A549 (cell line): ENCODE measurements around the gene ZBTB43. TPM values are rescaled to one million over a fixed set of nuclear protein-coding genes. Genes with fewer than 3 reads are reported as not detected.
A peak's percentile ranks its signal among the peaks of the same experiment; 100 is the strongest.
"Not testable (repeated sequence)": the region's sequence is repeated elsewhere in the genome, so short reads cannot be mapped to it uniquely, and the experiment has no call there.

Experiments
- ATAC-seq, 2 experiments: fragments of 200-7000 bp in 1 of 2; fragments of >200 bp in 1 of 2; cut with Nextera tagmentation in 1 of 2; cut with Tn5 transposase in 1 of 2; 3 replicates each; pipeline versions ENCODE4 v1.8.0 to v1.9.1; 2018 to 2020; ENCODE audit warnings: mild to moderate bottlenecking in 1 of 2, moderate library complexity in 1 of 2
- CTCF ChIA-PET: fragments of 300-600 bp; sonication (Branson Sonifier 250); formaldehyde crosslinking; extraction: SDS; loops from one replicate; lab custom pipeline; 2021; ENCODE audit warnings: antibody characterized with exemption, inconsistent platforms; lab: Yijun Ruan, JAX
- POLR2A ChIA-PET: fragments of 350-600 bp; formaldehyde crosslinking; extraction: SDS; loops from one replicate; lab custom pipeline; 2021; ENCODE audit warnings: antibody characterized with exemption, inconsistent platforms; lab: Yijun Ruan, JAX
- DNase-seq, 2 experiments: peaks; one replicate each; pipeline versions ENCODE4 v3.0.0 to v3.0.0-alpha.2; 2011 to 2016; ENCODE audit warnings: low read depth in 1 of 2, low spot score in 1 of 2
- FAIRE-seq: peaks from 2 replicates; lab custom pipeline; 2011; peaks lifted over from hg19 to GRCh38; lab: Jason Lieb, UNC
- H3K27ac ChIP-seq, 2 experiments: fragments of >200 bp; sonication (Bioruptor Twin); formaldehyde crosslinking; 3 replicates each; pipeline ENCODE4 v1.5.1; 2016 to 2017
- H3K4me1 ChIP-seq: fragments of >200 bp; sonication (Bioruptor Twin); formaldehyde crosslinking; 3 replicates; pipeline ENCODE4 v1.6.1; 2016
- H3K4me2 ChIP-seq: fragments of >200 bp; sonication (Bioruptor Twin); formaldehyde crosslinking; 3 replicates; pipeline ENCODE4 v1.6.1; 2016
- H3K4me3 ChIP-seq: fragments of >200 bp; sonication (Bioruptor Twin); formaldehyde crosslinking; 3 replicates; pipeline ENCODE4 v1.5.1; 2016
- H3K9me3 ChIP-seq: fragments of >200 bp; sonication (Bioruptor Twin); formaldehyde crosslinking; 3 replicates; pipeline ENCODE4 v1.6.1; 2016
- BHLHE40 ChIP-seq: IDR thresholded peaks from 2 replicates; pipeline ENCODE4 v1.6.1; 2012; ENCODE audit warnings: low read depth, low read length, inconsistent platforms
- E2F6 ChIP-seq: IDR thresholded peaks from 2 replicates; pipeline ENCODE4 v1.6.1; 2012; ENCODE audit warnings: low read depth, borderline replicate concordance
- EHMT2 ChIP-seq: fragments of 200-600 bp; sonication (generic); IDR thresholded peaks from 2 replicates; pipeline ENCODE4 v1.6.1; 2016; ENCODE audit warnings: antibody characterized with exemption, low read depth, mild to moderate bottlenecking, moderate library complexity
- ESRRA ChIP-seq: fragments of 150-350 bp; IDR thresholded peaks from 2 replicates; pipeline ENCODE4 v1.6.1; 2014; ENCODE audit warnings: mild to moderate bottlenecking, low read length, borderline replicate concordance
- FOSL2 ChIP-seq, 2 experiments: fragments of 450-650 bp in 1 of 2; fragments of >200 bp in 1 of 2; sonication (Bioruptor Twin) in 1 of 2; formaldehyde crosslinking; IDR thresholded peaks; 2 replicates each; pipeline versions ENCODE4 v1.5.0 to v1.6.1; 2016 to 2020; ENCODE audit warnings: mild to moderate bottlenecking in 1 of 2, moderate library complexity in 1 of 2
- GATA3 ChIP-seq: IDR thresholded peaks from 2 replicates; pipeline ENCODE4 v1.6.1; 2012; ENCODE audit warnings: borderline replicate concordance
- MAFK ChIP-seq: fragments of 450-650 bp; IDR thresholded peaks from 2 replicates; pipeline ENCODE4 v1.6.1; 2014; ENCODE audit not compliant: partially characterized antibody
- PBX3 ChIP-seq: IDR thresholded peaks from 2 replicates; pipeline ENCODE4 v1.6.1; 2012
- RFX5 ChIP-seq: fragments of 450-650 bp; IDR thresholded peaks from 2 replicates; pipeline ENCODE4 v1.7.1; 2014; ENCODE audit warnings: antibody characterized with exemption, mild to moderate bottlenecking, moderate library complexity
- ZC3H11A ChIP-seq: fragments of 450-650 bp; IDR thresholded peaks from 2 replicates; pipeline ENCODE4 v1.6.1; 2014; ENCODE audit warnings: antibody characterized with exemption, mild to moderate bottlenecking
- WGBS: methylation state at CpG from one replicate; pipeline ENCODE4 v1.1.6; 2017; ENCODE audit errors: missing lambda C conversion rate; 5-methylcytosine and 5-hydroxymethylcytosine counted together
- polyA plus RNA-seq, 4 experiments: library from polyadenylated mRNA; depleted of rRNA in 3 of 4; stranded (reverse); fragments of >200 nt; fragmentation: RNase III in 1 of 4; extraction: RNeasy Plus Mini Kit Qiagen cat#74134 plus additional on column Dnase treatment in 1 of 4; gene quantifications; 2 replicates in 3 of 4; 3 replicates in 1 of 4; pipeline ENCODE4 v1.2.3, GENCODE V29; 2011 to 2017
- TF ChIP-seq, protein P1 (sequence below): fragments of >200 bp; sonication (Bioruptor Twin); formaldehyde crosslinking; IDR thresholded peaks from 3 replicates; pipeline ENCODE4 v1.6.1; 2016
- TF ChIP-seq, protein P2 (sequence below): fragments of 250-450 bp; sonication (Bioruptor Pico); IDR thresholded peaks from 2 replicates; pipeline ENCODE4 v1.5.0; 2020; ENCODE audit warnings: low read depth, mild to moderate bottlenecking, moderate library complexity
- TF ChIP-seq, protein P3 (sequence below): fragments of 150-350 bp; IDR thresholded peaks from 2 replicates; pipeline ENCODE4 v1.6.1; 2014; ENCODE audit warnings: low read depth, mild to moderate bottlenecking, low read length

ZBTB43 gene
- polyA plus RNA-seq, 2 of the 4 experiments (the other 2 are of a cell fraction), result 7.7 to 11.7 TPM

- FAIRE-seq, result no peak
- Histone ChIP-seq H3K9me3 (no peaks in the 10 kb centered on the region), H3K4me2 (no peak overlapping the region)
- TF ChIP-seq PBX3 (no peak), ESRRA (no peak), RFX5 (no peak)
- TF ChIP-seq, all 56 proteins: peak for 0
- ATAC-seq (no peak), DNase-seq (no peak)
- Histone ChIP-seq H3K27ac (no peak overlapping the region), H3K4me1 (peaks cover 18% of the 10 kb centered on the region), H3K4me3 (no peak overlapping the region)
- 88% methylated on average over 11 of the region's 11 CpGs for WGBS
- CTCF ChIA-PET, result interaction anchor here (0.8 to 13.4 kb wide), 9 partner anchors 12 to 284 kb away, joined by 3 to 338 read pairs (median 4); no protein-coding TSS in a partner anchor
- POLR2A ChIA-PET, result no interaction called here
These were observed 20.4 kb upstream of the ZBTB43 start for GRCh38 chr9:126784401-126784800.

DNA sequence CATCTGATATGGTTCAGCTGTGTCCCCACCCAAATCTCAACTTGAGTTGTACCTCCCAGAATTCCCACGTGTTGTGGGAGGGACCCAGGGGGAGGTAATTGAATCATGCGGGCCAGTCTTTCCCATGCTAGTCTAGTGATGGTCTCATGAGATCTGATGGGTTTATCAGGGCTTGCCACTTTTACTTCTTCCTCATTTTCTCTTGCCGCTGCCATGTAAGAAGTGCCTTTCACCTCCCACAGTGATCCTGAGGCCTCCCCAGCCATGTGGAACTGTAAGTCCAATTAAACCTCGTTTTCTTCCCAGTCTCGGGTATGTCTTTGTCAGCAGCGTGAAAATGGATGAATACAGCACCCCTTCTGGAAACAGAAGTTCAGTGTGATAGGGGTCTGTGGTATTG lies 20.0 kb upstream of the ZBTB43 start:
- POLR2A ChIA-PET, H3K27ac ChIP-seq, H3K4me3 ChIP-seq, DNase-seq, FAIRE-seq, H3K9me3 ChIP-seq, ATAC-seq, H3K4me2 ChIP-seq: not testable (repeated sequence)
- CTCF ChIA-PET, result interaction anchor here (0.8 to 13.4 kb wide), 6 partner anchors 12 to 284 kb away, joined by 3 to 338 read pairs (median 4); no protein-coding TSS in a partner anchor
- WGBS, result 80% methylated on average over 6 of the region's 6 CpGs
- H3K4me1 ChIP-seq, result peaks cover 23% of the 10 kb centered on the region

DNA sequence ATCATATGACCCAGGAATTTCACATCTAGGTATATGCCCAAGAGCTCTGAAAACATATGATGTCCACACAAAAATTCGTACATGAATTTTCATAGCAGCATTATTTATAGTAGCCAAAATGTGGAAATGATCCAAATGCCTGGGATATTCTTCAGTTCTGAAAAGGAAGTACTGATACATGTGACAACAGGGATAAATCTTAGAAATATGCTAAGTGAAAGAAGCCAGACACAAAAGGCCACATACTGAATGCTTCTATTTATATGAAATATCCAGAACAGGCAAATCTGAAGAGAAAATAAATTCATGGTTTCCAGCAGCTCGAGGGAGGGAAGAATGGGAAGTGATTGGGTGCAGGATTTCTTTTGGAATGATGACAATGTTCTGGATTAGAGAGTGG lies 16.8 kb upstream of the ZBTB43 start:
- TF ChIP-seq E2F6 (no peak), ZC3H11A (no peak), GATA3 (no peak)
- TF ChIP-seq, protein P1, sequence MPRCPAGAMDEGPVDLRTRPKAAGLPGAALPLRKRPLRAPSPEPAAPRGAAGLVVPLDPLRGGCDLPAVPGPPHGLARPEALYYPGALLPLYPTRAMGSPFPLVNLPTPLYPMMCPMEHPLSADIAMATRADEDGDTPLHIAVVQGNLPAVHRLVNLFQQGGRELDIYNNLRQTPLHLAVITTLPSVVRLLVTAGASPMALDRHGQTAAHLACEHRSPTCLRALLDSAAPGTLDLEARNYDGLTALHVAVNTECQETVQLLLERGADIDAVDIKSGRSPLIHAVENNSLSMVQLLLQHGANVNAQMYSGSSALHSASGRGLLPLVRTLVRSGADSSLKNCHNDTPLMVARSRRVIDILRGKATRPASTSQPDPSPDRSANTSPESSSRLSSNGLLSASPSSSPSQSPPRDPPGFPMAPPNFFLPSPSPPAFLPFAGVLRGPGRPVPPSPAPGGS, result no peak
- TF ChIP-seq, protein P2, sequence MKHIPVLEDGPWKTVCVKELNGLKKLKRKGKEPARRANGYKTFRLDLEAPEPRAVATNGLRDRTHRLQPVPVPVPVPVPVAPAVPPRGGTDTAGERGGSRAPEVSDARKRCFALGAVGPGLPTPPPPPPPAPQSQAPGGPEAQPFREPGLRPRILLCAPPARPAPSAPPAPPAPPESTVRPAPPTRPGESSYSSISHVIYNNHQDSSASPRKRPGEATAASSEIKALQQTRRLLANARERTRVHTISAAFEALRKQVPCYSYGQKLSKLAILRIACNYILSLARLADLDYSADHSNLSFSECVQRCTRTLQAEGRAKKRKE (CRISPR knock-in tag), result no peak
- TF ChIP-seq, protein P3, sequence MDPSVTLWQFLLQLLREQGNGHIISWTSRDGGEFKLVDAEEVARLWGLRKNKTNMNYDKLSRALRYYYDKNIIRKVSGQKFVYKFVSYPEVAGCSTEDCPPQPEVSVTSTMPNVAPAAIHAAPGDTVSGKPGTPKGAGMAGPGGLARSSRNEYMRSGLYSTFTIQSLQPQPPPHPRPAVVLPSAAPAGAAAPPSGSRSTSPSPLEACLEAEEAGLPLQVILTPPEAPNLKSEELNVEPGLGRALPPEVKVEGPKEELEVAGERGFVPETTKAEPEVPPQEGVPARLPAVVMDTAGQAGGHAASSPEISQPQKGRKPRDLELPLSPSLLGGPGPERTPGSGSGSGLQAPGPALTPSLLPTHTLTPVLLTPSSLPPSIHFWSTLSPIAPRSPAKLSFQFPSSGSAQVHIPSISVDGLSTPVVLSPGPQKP, result no peak
- WGBS, result 22% methylated on average over 2 of the region's 2 CpGs
- no peak for ATAC-seq
- POLR2A ChIA-PET, result interaction anchor here (0.5 kb wide), 1 partner anchor 37 kb away, joined by 3 read pairs; no protein-coding TSS in a partner anchor
- Histone ChIP-seq H3K27ac (peak overlapping the region; percentile 71 to 90; a peak in 5 of 6 replicates), H3K4me3 (no peak overlapping the region), H3K4me2 (peak overlapping the region; percentile 56), H3K4me1 (peaks cover 49% of the 10 kb centered on the region), H3K9me3 (peaks cover 3% of the 10 kb centered on the region; the same call in 1 of the 3 replicates)
- no peak for DNase-seq
- CTCF ChIA-PET, result interaction anchor here (1.1 to 6.6 kb wide), 4 partner anchors 10 to 230 kb away, joined by 4 to 49 read pairs (median 4); no protein-coding TSS in a partner anchor
- peak; percentile 39 for FAIRE-seq

DNA sequence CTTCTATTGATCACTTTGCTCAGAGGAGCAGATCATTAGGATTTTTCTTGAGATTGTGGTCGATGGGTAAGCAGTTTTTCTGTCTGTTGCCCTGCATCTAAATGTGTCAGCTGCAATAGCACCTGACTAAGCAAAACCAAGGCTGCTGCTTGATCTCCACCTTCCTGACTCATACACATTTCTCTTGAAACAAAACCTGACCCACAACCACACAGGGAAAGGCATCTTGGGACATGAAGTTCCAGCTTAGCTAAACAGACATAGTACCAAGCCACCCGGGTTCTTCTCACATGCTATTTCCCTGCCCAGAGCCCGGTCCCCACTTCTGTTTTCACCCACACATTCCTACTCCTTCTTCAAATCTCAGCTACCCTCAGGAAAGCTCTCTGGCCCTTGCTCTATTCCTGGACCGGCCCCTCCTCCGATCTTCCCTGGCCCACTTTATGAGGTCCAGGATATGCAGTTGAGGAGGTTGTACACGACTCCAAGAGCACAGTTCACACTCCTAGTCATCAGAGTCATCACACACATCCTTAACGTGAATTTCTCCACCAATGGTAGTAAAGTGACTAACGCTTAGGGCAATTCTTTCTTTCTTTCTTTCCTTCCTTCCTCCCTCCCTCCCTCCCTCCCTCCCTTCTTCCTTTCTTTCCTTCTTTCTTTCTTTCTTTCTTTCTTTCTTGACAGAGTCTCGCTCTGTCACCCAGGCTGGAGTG lies 16.0 kb upstream of the ZBTB43 start:
- peak; percentile 60 to 63 for DNase-seq
- H3K9me3 ChIP-seq, result peaks cover 3% of the 10 kb centered on the region; the same call in 1 of the 3 replicates
- peak; percentile 32 to 47; a peak in 5 of 6 replicates for ATAC-seq
- peak overlapping the region; percentile 71 to 90; a peak in 5 of 6 replicates for H3K27ac ChIP-seq
- H3K4me1 ChIP-seq, result peaks cover 56% of the 10 kb centered on the region
- peak overlapping the region; percentile 56 for H3K4me2 ChIP-seq
- POLR2A ChIA-PET, result no interaction called here
- no peak for FAIRE-seq
- WGBS, result 54% methylated on average over 9 of the region's 9 CpGs
- H3K4me3 ChIP-seq, result no peak overlapping the region
- no peak for TF ChIP-seq BHLHE40
- no peak for TF ChIP-seq ZC3H11A
- no peak for TF ChIP-seq EHMT2
- TF ChIP-seq RFX5, result no peak
- peak; percentile 93 for TF ChIP-seq MAFK
- TF ChIP-seq FOSL2 (IDR thresholded peaks at IDR 0.05), result no peak
- TF ChIP-seq FOSL2 (CRISPR knock-in tag; IDR thresholded peaks at IDR 0.05), result 0 out of 2 replicates have a peak, but pooled peaks have one; percentile 26
- CTCF ChIA-PET, result interaction anchor here (1.1 to 6.6 kb wide), 4 partner anchors 11 to 231 kb away, joined by 4 to 49 read pairs (median 4); no protein-coding TSS in a partner anchor
